T47D (cell line): Measurements from ENCODE around the gene MYOT.
"Not testable (repeated sequence)": the region's sequence is repeated elsewhere in the genome, so short reads cannot be mapped to it uniquely, and the experiment has no call there.

Experiments used
- DNase-seq, 2 experiments: peaks; one replicate each; pipeline versions ENCODE4 v3.0.0 to v3.0.0-alpha.2; 2011 to 2012; ENCODE audit warnings: low read depth in 1 of 2, low spot score in 1 of 2
- JUND ChIP-seq: IDR thresholded peaks from 2 replicates; pipeline ENCODE4 v1.6.1; 2012; ENCODE audit warnings: low read depth
- in situ Hi-C: cut with HindIII; loops from 2 replicates; pipeline ENCODE4 v1.10.0; 2016; ENCODE audit warnings: low sequenced_read_pairs, low pct_unique_long_range_greater_than_20kb

The MYOT gene

DNA sequence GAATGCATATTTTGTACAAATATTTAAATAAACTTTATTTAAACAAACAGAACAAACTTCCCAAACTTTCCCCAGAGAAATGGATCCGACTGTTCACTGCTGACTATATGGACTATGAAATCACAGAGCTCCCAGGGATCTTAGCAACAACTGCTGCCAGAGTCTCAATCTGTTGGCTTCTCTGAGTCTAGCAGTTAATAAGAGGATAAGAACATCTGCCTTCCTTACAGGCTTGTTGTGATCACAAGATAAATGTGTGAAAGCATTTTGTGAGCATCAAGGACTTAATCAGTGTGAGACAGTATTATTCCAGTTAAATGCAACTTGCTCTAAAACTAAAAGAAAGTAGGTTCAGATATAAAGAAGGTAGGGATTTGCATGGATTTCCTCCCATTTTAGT is 31.4 kb upstream of the MYOT start:
- DNase-seq = no peak
- TF ChIP-seq JUND = no peak
- in situ Hi-C loops = no loop called here

DNA sequence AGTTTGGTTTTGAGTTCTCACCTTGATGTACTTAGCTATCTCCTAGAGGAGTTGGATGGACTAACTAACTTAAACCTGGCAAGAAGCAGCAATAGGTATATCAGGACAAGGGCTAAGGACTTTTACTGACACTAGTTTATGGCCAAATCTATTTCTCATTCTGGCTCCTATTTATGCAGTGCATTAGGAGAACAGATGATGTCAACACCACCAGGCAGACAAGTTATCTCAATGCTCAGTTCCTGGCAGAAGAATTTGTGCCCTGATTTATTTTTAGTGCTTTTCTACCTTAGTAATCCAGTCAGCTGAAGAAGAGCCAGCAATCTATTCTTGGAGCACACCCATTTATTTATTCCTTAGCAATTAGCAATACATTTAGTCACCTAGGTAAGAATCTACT is 30.7 kb upstream of the MYOT start:
- in situ Hi-C loops = no loop called here
- no peak for TF ChIP-seq JUND
- DNase-seq = no peak

DNA sequence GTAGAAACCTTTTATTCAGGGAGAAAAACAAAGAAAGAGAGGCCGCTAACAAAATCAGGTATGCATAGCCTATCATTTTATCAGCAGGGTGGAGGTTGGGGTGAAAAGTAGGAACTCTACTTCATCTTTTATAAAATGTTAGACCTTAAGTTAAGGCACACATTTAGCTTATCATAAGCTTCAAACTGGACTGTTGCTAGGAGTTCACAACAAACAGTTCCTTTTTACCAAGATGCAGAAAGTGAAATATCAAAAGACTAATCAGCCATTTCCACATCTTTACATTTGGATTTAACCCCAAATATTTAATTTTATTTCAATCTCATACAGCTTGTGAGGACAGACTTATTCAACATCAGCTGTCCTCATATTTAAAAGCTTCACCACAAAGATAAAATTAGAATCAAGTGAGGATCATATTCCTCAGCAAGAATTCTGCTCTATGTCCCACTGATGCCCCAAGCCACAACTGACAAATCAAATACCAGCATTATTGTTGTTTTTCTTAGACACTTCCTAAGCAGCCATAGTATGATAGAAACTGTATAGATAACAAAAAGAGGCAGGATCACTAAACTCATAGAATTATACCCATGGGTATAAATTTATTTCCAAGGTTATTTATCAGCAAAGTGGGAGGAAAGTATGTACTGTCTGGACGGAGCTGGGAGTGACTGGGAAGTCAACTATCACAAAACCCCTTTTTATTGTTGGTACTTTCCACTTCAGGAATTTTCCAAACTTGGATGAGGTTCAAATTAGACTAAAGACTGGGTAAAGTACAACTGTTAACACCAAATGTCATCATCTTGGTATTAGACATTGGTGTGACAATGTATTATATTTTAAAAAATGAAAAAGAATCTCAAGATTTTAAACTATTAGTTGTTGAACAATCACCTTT is 29.9 kb upstream of the MYOT start:
- no peak for DNase-seq
- no peak for TF ChIP-seq JUND
- in situ Hi-C loops = no loop called here

DNA sequence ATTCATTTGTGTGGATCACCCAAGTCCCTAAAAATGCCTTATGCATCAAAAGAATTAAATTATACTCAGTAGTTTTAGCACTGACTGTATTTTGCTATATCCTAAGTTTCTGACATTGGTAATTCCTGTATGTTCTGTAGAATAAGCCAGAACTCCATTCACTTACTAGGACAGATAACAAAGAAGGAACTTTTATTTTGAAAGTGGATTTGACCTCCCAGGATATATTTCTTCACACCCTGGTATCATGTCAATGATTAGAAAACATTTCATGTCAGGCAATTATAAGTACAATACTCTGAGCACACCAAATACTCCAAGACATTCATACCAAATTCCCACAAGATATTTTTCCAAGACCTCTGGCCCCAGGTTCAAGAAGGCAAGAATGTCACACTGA is 28.7 kb upstream of the MYOT start:
- TF ChIP-seq JUND = no peak
- DNase-seq = no peak
- in situ Hi-C loops = no loop called here

DNA sequence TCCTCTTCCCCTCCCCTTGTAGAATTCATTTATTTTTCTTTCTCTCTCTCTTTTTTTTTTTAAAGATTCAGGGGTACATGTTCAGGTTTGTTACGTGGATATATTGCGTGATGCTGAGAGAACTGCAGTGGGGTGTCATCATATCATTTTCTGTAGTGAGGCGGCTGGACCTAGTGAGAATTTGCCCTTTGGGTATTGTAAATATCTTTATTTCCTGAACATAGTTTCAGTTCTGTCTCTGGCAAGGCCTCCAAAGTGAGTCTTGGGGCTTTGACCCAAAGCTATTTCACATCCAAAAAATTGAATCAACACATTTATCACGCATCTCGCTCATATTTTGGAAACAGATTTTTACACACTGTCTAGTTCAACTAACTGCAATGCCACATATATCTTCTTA is 25.4 kb upstream of the MYOT start:
- TF ChIP-seq JUND = no peak
- no peak for DNase-seq
- in situ Hi-C loops = no loop called here

DNA sequence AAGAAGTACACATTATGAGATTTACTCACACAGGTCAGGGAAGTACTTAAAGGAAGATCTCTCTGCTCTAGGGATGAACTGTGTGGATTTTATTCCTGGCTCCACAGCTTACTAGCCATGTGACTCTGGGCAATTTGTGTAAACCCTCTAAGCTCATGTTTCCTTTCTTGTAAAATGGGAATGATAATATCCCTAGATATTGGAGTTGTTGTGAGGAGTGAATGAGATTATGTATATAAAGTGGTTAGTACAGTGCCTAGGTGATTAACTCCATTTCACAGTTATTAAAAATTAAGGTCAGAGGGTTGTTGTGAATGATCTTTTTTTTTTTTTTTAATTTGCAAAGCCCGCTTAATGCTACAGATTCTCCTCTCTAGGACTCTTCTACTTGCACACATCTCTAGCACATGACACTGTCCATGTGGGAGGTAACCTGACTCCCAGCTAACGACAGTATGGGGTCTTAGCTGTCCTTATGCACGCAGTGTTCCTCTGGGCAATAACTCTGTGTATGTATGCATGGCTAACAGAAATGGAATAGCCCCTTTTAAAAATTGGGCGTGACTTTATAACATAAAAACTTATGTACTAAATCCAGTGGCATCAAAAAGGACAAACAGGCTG is 23.9 kb upstream of the MYOT start:
- in situ Hi-C loops = no loop called here
- TF ChIP-seq JUND = no peak
- DNase-seq = no peak

DNA sequence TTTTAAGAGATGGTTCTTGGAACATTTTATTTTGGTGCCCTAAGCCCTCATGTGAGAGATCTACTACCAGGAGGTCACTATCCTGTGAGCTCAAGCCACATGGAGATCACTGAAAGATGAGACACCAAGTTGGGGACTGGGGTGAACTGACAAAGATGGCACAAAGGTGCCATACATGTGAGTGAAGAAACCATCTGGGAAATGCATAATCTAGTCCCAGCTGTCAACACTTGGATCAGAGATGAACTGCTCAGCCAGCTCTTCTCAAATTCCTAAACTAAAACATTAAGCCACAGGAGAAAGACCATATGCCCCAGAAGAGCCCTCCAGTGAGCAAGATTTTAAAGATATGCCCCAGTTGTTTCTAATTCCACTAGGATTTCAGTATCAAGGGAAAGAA is 22.2 kb upstream of the MYOT start:
- in situ Hi-C loops = no loop called here
- no peak for DNase-seq
- no peak for TF ChIP-seq JUND

DNA sequence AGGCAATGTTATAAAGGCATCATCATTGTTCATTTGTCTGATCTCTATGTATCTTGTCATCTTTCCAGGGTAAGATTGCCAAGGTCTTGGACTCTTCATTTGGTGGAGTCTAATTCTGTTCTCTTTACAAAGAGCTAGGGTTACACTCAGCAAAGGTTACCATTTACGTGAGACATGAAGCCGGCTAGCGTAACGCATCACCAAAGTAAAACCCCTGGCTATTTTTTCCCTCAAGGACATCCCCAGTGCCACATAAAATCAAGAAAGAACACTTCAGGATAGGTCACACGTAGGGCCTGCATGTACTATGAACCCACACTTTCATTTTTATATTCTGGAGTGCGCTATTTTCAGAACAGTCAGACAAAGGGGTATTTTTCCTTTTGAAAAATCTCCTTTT is 20.0 kb upstream of the MYOT start:
- no peak for DNase-seq
- no peak for TF ChIP-seq JUND
- in situ Hi-C loops = no loop called here

DNA sequence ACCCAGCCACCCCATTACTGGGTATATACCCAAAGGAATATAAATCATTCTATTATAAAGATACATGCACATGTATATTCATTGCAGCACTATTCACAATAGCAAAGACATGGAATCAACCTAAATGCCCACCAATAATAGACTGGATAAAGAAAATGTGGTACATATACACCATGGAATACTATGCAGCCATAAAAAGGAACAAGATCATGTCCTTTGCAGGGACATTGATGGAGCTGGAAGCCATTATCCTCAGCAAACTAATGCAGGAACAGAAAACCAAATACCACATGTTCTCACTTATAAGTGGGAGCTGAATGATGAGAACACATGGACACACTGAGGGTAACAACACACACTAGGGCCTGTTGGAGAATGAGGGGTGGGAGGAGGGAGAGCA is 14.5 kb upstream of the MYOT start:
- in situ Hi-C loops, DNase-seq: not testable (repeated sequence)

DNA sequence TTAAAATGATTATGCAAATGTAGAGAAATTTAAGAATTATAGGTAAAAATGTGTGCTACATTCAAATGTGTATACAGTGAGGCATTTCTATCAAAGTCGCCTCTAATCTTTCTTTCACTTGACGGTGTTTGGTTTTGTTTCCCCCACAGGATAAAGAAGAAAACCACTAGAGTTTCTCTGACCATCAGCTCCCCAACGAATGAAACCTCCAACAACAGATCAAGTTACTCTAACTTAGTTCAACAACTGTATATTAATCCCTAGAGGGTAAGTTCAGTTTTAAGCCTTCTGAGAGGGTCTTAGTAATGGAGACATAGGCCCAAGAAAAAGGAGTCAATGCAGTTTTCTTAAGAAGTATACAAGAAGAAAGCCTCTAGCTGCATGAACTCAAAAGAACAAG is 11.5 kb upstream of the MYOT start:
- TF ChIP-seq JUND = no peak
- DNase-seq = no peak
- in situ Hi-C loops = no loop called here

DNA sequence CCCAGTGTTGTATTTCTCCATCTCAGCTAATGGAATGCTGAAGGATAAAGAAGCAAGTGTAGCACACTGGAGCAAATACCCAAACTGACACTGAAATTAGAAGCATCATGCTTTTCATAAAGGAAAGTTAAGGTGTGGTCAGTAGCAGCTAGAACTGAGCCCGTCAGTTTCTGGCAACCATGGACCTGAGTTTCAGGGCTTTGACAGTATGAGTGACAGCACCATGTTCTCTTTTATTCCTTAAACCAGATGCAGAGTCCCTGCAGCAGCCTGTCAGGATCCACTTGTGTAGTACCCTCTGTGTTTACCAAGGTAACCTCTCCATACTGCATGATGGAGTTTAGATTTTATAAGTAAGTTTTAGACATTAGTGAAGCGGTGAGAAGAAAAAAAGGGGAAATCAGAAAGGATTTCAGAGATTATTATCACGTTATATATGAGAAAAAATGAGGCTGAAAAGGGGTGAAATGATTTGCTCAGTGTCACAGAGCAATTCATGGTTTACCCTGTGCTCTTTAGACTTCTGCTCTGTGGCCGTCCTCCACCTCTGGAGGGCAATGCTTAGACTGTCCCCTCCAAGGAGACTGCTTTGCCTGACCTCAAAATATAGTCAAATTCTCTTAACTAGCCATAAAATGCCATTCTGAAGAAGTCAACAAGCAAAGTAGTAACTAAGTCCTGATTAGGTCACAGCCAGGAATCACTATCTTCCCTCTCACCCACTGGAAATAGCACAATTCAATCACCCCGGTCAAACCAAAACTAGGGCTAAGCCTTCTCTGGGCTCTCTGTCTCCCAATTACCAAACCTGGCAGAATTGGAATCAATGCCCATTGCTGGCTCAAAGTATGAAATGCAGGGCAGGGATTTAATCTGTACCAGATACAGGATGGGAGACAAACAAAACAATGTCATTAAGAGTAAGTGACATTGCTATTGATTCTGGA is 10.5 kb upstream of the MYOT start:
- in situ Hi-C loops = no loop called here
- DNase-seq = no peak
- no peak for TF ChIP-seq JUND

DNA sequence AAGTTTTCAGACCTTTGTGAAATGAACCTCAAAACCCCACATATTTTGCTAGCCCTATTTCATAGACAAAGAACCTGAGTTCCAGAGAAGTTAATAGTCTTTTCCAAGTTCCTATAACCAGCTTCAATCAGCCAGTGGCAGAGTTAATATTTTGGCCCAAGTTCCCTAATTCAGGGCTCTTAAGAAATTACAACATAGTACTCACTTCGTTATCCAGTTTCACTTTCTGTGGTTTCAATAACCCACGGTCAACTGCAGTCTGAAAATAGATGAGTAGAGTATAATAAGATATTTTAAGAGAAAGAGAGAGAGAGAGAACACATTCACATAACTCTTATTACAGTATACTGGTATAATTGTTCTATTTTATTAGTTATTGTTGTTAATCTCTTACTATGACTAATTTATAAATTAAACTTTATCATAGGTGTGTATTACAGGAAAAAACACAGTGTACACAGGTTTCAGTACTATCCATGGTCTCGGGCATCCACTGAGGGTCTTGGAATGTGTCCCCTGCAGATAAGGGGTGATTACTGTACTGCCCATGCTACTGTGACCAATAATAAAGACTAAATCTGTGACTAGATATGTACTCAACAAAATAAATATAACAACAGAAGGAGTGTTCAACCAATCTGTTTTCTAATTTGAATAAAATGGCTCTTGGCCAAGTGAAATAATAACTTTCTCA is 9.3 kb upstream of the MYOT start:
- no peak for TF ChIP-seq JUND
- DNase-seq = no peak
- in situ Hi-C loops = no loop called here

DNA sequence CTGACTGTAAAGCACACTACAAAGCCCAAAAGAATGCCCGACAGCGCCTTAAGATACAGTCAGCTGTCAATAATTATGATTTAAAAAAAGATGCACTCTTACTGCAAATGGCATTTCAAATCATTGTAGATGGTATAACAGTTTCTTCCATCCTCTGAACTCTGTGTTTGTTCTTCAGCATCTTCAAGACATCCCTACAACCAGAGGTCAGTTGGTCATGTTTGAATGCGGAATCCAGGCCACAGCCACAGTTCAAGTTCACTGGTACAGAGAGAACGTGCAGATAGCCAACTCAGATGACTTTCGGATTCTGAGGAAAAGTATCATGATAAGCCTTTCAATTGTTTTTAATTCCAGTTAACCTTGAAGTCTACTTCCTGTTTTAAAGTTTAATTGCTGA is 8.7 kb upstream of the MYOT start:
- DNase-seq = no peak
- no peak for TF ChIP-seq JUND
- in situ Hi-C loops = no loop called here
